Measurements from ENCODE around the gene SLC5A11.
"Not testable (repeated sequence)": the region's sequence is repeated elsewhere in the genome, so short reads cannot be mapped to it uniquely, and the experiment has no call there.

SLC5A11 gene

DNA sequence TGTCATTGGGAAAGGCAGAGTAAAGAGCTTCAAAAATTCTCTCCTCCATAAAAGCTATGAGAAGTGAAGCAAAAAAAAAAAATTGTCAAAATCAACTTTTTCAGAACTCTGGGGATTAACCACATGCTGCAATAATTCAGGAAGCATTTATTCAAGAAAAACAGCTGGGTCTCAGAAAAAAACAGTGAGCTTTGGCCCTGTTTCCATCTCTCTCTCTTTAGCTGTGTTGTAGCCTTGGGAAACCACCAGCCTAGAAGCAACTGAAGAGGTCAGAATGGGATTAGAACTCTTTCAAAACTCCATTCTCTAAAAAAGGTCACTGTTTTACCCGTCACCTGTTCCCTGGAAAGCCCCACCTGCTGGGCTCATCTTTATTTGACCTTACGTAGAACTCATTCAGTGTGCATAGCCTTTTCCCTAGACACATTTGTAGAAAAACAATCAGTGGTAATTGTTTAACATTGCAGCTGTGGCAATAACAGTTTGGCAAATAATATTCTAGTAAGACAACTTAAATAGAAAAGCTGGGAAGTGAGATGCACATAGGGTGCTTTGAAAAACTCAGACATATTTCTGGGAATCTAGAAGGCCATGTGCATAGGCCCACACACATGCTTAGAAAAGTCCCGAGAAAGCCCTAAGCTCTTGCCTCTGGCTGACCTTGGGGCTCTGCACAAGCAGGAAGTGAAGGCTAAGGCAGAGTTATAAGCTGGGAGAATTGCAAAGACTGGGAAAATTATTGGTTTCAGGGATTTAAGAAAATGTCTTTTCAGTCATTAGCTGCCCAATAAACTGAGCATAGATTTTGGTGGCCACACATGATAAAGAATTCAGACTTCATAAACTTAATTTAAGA is 18.0 kb downstream of the SLC5A11 start:
- DNase-seq = no peak

DNA sequence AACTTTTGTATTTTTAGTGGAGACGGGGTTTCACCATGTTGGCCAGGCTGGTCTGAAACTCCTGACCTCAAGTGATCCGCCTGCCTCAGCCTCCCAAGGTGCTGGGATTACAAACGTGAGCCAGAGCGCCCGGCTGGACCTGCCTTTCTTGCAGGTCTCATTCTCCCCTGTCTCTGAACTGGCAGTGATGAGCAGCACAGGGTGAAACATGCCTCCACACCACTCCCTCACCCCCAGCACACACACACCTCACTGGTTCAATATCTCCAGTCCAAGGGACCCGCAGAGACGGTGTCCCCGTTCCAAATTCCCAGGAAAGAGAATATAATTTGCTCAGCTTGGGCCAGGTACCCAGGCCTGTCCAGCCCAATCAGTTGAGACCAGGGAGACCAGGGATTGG is 23.3 kb downstream of the SLC5A11 start:
- DNase-seq = no peak

DNA sequence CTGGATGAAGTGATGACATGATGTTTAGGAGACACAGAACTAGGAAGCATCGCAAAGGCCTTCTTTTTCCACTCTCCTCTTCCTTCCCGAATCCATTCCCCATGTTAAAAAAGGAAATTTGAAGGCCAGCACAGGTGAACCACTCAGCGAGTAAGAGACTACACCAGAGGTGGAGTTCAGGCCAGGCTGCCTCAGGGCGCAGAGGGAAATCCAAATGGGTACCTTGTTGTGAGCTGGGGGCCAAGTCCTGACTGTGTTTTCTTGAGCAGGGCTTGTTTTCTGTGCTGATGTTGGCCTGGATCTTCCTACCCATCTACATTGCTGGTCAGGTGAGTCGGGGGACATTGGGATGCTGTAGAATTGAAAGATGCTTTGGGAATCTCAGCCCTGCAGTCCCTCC is 26.1 kb downstream of the SLC5A11 start:
- no peak for DNase-seq

DNA sequence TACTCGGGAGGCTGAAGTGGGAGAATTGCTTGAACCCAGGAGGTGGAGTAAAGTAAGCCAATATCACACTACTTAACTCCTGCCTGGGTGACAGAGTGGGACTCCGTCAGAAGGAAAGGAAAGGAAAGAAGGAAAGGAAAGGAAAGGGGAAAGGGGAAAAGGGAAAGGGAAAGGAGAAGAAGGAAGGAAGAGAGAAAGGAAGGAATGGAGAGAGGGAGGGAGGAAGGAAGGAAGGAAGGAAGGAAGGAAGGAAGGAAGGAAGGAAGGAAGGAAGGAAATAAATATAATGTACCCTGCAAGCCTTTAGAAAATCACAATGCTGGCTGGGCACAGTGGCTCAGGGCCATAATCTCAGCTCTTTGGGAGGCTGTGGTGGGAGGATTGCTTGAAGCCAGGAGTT is 27.3 kb downstream of the SLC5A11 start:
- DNase-seq = no peak

DNA sequence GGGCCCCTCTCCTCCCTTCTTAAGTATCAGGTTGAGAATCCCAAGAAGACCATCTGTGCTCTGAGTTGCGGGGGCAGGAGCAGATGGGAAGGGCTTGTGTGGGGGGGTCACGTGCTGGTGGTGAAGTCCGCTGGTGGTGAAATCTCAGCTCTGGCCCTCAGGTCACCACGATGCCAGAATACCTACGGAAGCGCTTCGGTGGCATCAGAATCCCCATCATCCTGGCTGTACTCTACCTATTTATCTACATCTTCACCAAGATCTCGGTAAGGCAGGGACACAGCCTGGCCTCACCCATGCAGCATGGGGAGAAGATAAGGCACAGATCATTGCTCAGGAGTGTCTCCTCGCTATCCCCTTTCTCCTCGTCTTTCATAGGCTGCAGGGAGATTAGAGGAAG is 29.7 kb downstream of the SLC5A11 start:
- no peak for DNase-seq

DNA sequence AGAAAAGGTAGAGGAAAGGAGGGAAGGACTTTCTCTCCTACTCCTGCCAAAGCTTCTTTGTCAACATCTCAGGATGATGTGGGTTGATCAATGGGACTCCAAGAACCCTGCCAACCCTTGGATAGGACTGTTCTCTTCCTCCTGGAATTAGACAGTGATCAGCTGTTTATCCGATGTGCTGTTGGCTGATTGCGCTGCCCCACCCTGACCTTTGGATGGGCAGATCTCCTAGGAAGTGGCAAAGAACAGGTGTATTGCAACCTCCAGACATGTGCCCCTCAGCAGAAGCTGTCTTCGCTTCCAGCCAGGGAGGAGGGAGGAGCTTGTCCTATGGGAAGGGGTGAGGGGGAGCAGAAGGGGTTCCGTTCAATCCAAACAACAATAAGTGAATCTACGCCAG is 30.5 kb downstream of the SLC5A11 start:
- no peak for DNase-seq

DNA sequence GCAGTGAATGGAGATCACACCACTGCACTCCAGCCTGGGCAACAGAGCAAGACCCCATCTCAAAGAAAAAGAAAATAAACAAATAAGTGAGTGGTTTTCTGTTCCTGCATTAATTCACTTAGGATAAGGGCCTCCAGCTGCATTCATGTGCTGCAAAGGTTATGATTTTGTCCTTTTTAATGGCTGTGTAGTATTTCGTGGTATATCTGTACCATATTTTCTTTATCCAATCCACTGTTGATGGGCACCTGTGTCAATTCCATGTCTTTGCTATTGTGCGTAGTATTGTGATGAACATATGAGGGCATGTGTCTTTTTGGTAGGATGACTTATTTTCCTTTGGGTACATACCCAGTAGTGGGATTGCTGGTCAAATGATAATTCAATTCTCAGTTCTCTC is 33.9 kb downstream of the SLC5A11 start:
- DNase-seq = no peak

DNA sequence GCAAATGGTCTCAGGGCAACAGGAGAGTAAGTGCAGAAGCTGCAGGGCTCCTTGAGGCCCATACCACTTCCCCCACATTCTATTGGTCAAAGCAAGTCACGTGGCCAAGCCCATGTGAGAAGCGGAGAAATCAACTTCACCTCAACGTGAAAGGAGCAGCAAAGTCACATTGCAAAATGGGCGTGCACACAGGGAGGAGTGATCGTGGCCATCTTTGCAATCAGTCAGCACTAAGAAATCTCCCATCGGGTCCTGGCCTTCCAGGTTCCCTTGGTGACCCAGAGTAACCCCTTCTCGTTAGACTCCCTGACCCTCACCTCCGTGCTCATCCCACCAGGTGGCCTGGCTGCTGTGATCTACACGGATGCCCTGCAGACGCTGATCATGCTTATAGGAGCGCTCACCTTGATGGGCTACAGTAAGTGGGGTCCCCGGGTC is 38.0 kb downstream of the SLC5A11 start:
- no peak for DNase-seq

DNA sequence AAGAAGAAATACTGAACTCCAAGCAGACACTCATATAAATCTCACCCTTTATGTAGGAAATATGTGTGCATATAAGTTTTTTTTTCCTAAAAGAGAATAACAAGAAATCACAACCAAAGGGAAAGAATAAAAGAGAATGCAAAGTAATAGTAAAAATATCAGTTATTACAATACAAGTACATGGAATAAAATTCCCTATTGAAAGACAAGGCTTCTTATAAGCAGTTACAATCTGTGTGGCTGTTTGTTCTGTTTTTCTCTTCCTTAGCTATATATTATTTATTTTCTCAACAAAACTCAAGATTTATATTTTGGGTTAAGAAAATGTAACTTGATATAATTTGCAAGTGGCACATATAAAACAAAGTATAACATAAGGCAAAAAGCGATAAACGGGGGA is 41.7 kb downstream of the SLC5A11 start:
- DNase-seq = no peak

DNA sequence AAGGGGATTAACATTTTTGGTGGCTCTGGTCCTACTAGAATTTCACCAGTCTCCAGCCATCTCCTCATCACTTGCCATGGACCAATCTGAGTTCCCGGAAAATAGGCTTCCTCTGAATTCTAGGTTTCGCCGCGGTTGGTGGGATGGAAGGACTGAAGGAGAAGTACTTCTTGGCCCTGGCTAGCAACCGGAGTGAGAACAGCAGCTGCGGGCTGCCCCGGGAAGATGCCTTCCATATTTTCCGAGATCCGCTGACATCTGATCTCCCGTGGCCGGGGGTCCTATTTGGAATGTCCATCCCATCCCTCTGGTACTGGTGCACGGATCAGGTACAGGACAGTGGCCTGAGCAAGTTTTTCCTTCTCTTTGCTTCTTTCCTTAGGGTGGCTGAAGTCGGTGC is 45.0 kb downstream of the SLC5A11 start:
- DNase-seq = no peak

DNA sequence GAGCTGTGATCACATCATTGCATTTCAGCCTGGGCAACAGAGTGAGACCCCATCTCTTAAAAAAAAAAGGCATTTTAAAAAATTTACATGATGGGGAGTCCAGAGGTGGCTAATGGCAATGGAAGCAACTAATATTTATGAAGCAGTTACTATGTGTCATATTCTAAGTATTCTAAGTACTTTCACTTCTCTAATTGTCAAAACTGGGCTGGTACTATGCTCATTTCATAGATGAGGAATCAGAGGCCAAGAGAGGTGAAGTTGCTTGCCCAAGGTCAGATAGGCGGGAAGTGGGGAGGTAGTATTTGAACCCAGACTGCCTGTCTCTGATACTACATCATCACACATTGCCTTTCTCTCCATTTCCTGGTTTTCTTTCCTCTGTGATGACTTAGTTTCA is 50.7 kb downstream of the SLC5A11 start:
- no peak for DNase-seq

DNA sequence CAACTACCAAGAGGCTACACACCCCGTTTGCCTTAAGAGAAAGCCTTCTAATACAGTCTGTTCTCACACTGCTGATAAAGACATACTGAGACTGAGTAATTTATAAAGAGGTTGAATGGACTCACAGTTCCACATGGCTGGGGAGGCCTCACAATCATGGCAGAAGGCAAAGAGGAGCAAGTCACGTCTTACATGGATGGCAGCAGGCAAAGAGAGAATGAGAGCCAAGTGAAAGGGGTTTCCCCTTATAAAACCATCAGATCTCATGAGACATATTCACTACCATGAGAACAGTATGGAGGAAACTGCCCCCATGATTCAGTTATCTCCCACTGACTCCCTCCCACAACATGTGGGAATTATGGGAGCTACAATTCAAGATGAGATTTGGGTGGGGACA is 51.8 kb downstream of the SLC5A11 start:
- DNase-seq = not testable (repeated sequence)

DNA sequence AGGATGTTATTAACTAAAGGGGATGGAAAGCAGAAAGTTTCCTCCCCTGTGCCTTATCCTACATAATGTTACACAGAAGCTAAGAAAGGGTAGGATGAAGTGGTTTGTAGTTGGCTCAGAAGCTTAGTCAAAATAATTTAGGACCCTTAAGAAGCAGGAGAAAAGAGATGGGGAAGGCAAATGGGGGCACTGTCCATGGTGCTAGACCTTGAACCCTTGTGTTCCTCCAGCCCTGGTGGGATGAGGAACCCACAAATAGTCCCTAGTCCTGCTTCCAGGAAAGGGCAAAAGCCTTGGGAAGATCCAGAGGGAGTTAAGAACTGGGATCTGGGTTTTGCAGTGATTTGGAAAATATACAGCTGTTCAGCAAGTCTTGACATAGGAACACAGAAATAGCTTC is 54.5 kb downstream of the SLC5A11 start:
- no peak for DNase-seq

DNA sequence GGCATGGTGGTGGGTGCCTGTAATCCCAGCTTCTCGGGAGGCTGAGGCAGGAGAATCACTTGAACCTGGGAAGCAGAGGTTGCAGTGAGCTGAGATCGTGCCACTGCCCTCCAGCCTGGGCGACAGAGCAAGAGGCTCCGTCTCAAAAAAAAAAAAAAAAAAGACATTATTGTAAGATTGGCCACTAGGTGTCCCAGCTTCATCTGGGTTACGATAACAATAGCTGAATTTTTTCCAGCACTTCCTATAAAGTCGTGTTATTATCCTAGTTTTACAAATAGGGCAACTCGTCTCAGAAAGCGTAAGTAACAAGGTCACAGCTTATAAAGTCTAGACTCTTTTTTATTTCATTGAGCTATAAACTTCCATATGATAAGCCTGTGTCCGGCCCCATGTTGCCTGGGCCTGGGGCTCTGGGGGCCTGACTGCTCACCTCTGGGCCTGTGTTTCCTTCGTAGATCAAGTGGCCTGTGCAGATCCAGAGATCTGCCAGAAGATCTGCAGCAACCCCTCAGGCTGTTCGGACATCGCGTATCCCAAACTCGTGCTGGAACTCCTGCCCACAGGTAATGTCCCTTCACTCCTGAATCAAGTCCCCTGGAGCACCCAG is 60.5 kb downstream of the SLC5A11 start:
- no peak for DNase-seq

DNA sequence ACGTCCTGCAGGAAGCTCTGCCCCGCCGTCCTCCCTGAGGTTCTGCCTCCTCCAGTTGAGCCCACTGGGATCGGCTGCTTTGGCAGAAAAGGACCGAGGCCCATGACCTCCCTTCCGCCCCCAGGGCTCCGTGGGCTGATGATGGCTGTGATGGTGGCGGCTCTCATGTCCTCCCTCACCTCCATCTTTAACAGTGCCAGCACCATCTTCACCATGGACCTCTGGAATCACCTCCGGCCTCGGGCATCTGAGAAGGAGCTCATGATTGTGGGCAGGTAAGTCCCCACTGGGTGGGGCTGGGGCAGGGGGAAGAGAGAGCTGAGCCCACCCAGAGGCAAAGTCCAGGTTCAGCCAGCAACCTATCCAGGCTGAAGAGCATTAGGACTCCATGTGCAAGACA is 61.1 kb downstream of the SLC5A11 start:
- DNase-seq = no peak

DNA sequence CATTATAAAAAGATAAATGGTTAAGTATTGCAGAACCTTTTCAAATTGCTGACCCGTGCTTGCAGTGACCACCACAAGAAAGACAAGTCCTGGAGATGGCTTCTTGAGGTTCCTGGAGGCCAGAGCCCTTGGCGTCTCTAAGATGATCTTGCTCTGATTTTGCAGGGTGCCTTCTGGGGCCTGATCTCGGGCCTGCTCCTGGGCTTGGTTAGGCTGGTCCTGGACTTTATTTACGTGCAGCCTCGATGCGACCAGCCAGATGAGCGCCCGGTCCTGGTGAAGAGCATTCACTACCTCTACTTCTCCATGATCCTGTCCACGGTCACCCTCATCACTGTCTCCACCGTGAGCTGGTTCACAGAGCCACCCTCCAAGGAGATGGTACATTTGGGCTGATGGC is 63.0 kb downstream of the SLC5A11 start:
- no peak for DNase-seq

DNA sequence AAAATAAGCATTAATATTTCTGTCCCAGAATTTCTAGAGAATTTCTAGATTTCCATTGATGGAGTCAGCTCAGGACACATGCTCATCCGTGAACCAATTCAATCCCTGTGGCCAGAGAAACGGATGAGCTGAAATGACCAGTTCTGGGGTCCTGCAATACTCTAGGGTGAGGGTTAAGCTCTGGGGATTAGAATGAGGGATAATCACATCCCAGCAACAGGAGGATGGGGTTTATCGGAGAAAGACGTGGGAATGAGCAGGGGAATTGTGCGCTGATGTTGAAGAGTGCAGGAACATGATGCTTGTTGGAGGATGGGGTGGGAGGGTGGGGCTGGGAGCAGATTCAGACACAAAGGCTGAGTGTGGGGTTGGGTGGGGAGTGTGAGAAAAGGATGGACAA is 64.1 kb downstream of the SLC5A11 start:
- no peak for DNase-seq

DNA sequence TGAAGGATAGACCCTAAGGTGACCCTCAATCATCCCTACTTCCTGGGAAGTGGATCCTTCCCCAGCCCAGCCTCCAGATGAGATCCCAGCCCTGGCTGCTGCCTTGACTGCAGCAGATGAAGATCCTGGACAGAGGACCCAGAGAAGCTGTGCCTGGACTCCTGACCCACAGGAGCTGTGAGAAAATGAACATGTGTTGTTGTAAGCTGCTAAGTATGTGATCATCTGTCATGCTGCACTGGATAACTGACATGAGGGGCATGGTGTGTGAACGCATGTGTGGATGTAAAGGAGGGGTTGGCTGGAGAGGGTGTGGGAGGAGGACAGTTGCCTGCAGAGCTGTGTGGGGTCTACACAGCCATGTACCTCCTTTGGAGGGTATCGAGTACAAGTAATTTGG is 69.3 kb downstream of the SLC5A11 start:
- DNase-seq = no peak

DNA sequence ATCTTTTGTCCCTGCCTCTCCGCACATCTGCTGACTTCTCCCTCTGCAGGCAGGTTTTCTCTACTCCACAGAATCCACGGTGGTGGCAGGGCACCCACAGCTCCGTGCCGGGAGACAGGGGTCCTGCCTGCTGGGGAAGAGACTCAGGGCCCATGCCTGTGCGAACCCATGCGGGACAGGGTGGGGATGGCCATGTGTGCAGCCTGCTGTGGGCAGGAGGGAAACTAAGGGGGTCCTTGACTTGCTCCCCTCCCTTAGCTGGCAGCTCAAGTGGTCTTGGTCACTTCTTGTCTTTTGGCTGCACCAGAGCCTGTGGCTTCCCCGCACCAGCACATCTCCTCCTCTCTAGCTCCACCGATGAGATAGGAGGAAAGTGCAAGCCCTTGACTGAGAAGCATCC is 69.8 kb downstream of the SLC5A11 start:
- no peak for DNase-seq

DNA sequence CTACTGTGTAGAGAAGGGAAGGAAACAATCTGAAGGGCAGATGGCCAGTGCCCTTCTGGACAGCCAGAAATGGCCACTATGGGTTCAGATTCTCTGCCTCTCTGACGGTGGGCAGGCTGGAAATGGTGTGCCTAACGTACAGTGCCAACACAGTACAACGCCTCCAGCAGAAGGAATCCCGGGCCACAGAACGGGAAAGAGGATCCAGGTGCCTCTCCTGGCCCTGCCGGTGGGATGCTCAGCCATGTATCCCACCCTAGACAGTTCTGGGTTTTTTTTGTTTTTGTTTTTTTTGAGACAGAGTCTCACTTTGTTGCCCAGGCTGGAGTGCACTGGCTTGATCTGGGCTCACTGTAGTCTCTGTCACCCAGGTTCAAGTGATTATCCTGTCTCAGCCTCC is 71.5 kb downstream of the SLC5A11 start:
- DNase-seq = no peak

DNA sequence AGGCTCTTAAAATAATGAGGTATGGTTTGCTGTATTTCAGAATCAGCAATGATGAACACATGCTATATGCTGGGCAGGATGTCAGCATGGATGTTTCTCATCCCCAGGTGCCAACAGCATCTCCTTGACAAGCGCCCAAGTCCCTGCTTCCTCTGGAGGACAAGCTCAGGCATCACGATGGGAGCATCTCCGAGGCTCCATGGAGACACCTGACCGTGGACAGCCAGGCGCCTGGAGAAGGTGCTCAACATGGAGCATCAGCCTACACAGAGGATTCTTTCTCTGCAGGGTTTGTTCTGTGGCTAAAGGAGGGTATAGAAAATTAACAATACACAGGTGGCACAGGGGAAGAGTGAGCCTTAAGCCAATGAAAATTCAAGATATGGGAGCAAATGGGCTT is 72.1 kb downstream of the SLC5A11 start:
- no peak for DNase-seq

DNA sequence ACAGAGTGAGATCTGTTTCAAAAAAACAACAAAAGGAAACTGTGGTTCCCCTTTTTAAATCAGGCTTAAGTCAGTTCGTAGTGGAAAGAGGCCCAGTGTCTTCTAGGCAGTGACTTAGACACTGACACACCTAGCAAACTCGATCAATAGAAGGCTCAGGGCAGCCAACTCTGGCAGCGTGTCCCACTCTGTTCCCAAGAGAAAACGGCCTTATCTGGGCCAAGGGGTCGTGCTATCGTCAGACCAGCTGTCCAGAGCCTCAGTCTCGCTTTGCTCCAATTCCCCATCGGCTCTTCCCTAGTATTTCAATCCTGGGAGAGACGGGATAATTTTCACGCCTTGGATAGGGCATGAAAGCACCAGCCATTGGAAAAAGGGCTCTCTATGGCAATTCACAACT is 72.9 kb downstream of the SLC5A11 start:
- DNase-seq = no peak

DNA sequence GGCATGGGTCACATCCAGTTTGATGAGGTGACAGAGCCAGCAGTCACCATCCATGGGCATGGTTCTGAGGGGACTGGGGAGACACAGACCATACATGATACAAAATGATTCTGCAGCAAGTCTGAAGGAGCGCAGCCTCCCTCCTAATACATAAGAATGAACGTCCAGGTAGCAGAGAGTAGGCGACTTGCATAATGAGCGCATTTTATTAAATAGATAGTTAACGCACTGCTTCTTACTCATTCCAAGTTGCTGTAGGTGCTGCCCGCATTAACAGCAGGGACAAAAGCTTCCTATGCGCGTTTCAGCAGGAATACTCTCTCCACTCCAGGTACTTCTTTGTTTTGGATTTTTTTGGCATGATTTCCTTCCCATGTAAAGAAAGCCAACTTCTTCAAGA is 73.8 kb downstream of the SLC5A11 start:
- no peak for DNase-seq

DNA sequence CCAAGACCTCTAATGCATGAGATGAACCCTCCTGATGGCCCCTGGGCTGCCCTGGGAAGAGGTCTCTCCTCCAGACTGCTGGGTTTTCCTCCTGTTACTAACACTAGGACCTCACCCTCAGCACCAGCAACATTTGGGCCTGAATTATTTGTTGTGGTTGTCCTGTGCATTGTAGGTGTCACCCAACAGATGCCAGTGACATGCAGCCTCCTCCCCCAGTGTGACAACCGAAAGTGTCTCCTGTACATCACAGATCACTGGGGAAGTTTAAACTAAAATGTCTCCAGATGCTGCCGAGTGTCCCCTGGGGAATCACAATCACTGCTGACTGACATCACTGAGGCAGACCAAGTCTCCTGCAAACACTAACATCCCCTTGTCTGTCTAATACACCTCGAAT is 74.8 kb downstream of the SLC5A11 start:
- no peak for DNase-seq

DNA sequence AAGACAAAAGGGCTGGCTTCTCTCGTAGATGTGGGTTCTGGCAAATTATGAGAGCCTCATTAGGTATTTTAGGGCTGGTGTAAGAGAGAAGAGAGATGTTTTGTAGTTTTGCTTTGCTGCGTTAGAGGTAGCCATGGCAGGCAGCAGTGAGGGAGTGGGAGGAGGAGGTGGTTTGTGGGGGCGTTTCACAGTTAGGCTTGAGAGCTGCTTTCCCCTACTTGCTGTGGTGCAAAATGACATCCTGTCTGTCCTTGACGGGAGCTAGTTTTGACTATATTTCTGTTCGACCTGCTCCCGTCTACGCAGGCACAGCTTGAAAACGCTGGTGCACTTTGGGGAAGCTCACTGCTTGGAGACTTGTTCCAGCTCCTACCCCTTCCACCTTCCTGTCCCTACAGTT is 75.5 kb downstream of the SLC5A11 start:
- no peak for DNase-seq

Measured in activated CD4-positive, alpha-beta T cell treated with anti-CD3 and anti-CD28 coated beads, Interleukin-2, amount 50 U/mL, for 4 hours (primary cell).